K562 (cell line): ENCODE measurements around the gene BRD3OS. TPM values are rescaled to one million over a fixed set of nuclear protein-coding genes. Genes with fewer than 3 reads are reported as not detected.

Source experiments
- ATAC-seq: fragments of 200-7000 bp; cut with Tn5 transposase; 3 replicates; pipeline ENCODE4 v1.9.1; 2020; ENCODE audit warnings: moderate library complexity
- BruUV-seq: library from RNA; stranded (reverse); fragments of 400-500 nt; replicated peaks from 2 replicates; lab custom pipeline; 2021; lab: Mats Ljungman, UMichigan
- CTCF ChIA-PET: fragments of 300-600 bp; formaldehyde crosslinking; extraction: SDS; loops from one replicate; lab custom pipeline; 2021; ENCODE audit warnings: low intra/inter-chr PET ratio; lab: Yijun Ruan, JAX
- POLR2A ChIA-PET: fragments of 300-600, 350-650 bp; sonication (Branson Sonifier 250); formaldehyde crosslinking; extraction: SDS; loops from one replicate; lab custom pipeline; 2021; ENCODE audit warnings: antibody characterized with exemption, inconsistent platforms; lab: Yijun Ruan, JAX
- DNase-seq, 4 experiments: peaks; one replicate each; pipeline versions ENCODE4 v3.0.0 to v3.0.0-alpha.2; 2011 to 2018; ENCODE audit warnings: low spot score in 3 of 4, mixed read lengths in 3 of 4; ENCODE audit errors: extremely low read depth in 1 of 4
- FAIRE-seq: peaks from 2 replicates; lab custom pipeline; 2011; peaks lifted over from hg19 to GRCh38; lab: Jason Lieb, UNC
- H2AFZ ChIP-seq: 2 replicates; pipeline ENCODE4 v1.6.0; 2011; ENCODE audit warnings: low read depth, low read length, control low read depth, inconsistent platforms
- H3K27ac ChIP-seq: fragments of 200-600 bp; 3 replicates; pipeline ENCODE4 v1.8.0; 2011; ENCODE audit warnings: low read depth, mild to moderate bottlenecking, control low read depth, inconsistent platforms, low read length, moderate library complexity, mixed read lengths; ENCODE audit errors: extremely low read depth
- H3K27me3 ChIP-seq, 2 experiments: fragments of 300-600 bp in 1 of 2; 2 replicates in 1 of 2; 3 replicates in 1 of 2; pipeline versions ENCODE4 v1.6.0 to v1.8.0; 2011; ENCODE audit warnings: inconsistent platforms in 2 of 2, low read length in 2 of 2, mild to moderate bottlenecking in 1 of 2, mixed read lengths in 1 of 2, moderate library complexity in 1 of 2; ENCODE audit not compliant: control insufficient read depth in 2 of 2, insufficient read depth in 2 of 2
- H3K36me3 ChIP-seq: fragments of 300-600 bp; 3 replicates; pipeline ENCODE4 v1.8.0; 2011; ENCODE audit warnings: mild to moderate bottlenecking, low read length, inconsistent platforms; ENCODE audit not compliant: control insufficient read depth, insufficient read depth
- H3K4me1 ChIP-seq, 2 experiments: fragments of 200-600 bp in 1 of 2; replicated peaks in 1 of 2; 2 replicates in 1 of 2; 3 replicates in 1 of 2; pipeline versions ENCODE4 v1.5.1 to v1.8.0; 2011; ENCODE audit warnings: inconsistent platforms in 2 of 2, low read length in 2 of 2, mild to moderate bottlenecking in 1 of 2, mixed read lengths in 1 of 2, moderate library complexity in 1 of 2; ENCODE audit not compliant: control insufficient read depth in 2 of 2, insufficient read depth in 2 of 2
- H3K4me2 ChIP-seq: 2 replicates; pipeline ENCODE4 v1.6.1; 2011; ENCODE audit warnings: low read length, control low read depth, inconsistent platforms, mixed read lengths; ENCODE audit not compliant: insufficient read depth
- H3K4me3 ChIP-seq: fragments of 200-600 bp; sonication (generic), shearing (Covaris generic); 2 replicates; pipeline ENCODE4 v1.5.1; 2016; ENCODE audit warnings: control low read depth, inconsistent platforms
- H3K79me2 ChIP-seq: fragments of 200-600 bp; 3 replicates; pipeline ENCODE4 v1.8.0; 2011; ENCODE audit warnings: low read length, inconsistent platforms; ENCODE audit not compliant: control insufficient read depth, insufficient read depth
- H3K9ac ChIP-seq, 2 experiments: 2 replicates each; pipeline versions ENCODE4 v1.6.0 to v1.6.1; 2011; ENCODE audit warnings: low read depth in 2 of 2, low read length in 2 of 2, control low read depth in 1 of 2, inconsistent platforms in 1 of 2, mild to moderate bottlenecking in 1 of 2, mixed read lengths in 1 of 2; ENCODE audit not compliant: insufficient read depth in 1 of 2
- H3K9me1 ChIP-seq: one replicate; pipeline ENCODE4 v1.6.0; 2011; ENCODE audit warnings: inconsistent platforms, mild to moderate bottlenecking, low read length, moderate library complexity; ENCODE audit not compliant: control insufficient read depth, insufficient read depth
- H3K9me3 ChIP-seq: replicated peaks from 2 replicates; pipeline ENCODE4 v1.5.1; 2011; ENCODE audit warnings: low read depth, low read length, inconsistent platforms; ENCODE audit not compliant: control insufficient read depth, insufficient read depth
- H4K20me1 ChIP-seq: replicated peaks from 2 replicates; pipeline ENCODE4 v1.6.1; 2011; ENCODE audit warnings: low read length, inconsistent platforms, mixed read lengths; ENCODE audit not compliant: control insufficient read depth, insufficient read depth
- ARID1B ChIP-seq: fragments of 450-650 bp; IDR thresholded peaks from 2 replicates; pipeline ENCODE4 v1.6.1; 2016; ENCODE audit warnings: antibody characterized with exemption, mild to moderate bottlenecking, inconsistent platforms
- CBFB ChIP-seq: sonication (generic); formaldehyde crosslinking; IDR thresholded peaks from 2 replicates; pipeline ENCODE4 v1.4.0; 2020; ENCODE audit warnings: mild to moderate bottlenecking, missing genetic modification reagents
- MED1 ChIP-seq: sonication (generic); formaldehyde crosslinking; IDR thresholded peaks from 2 replicates; pipeline ENCODE4 v1.8.1; 2023; ENCODE audit warnings: missing genetic modification reagents, borderline replicate concordance
- MYC ChIP-seq, 2 experiments: fragments of 250-450 bp in 1 of 2; sonication (Bioruptor Pico) in 1 of 2; IDR thresholded peaks; 2 replicates each; pipeline versions ENCODE4 v1.5.1 to v1.6.1; 2012 to 2021; ENCODE audit warnings: low read depth in 2 of 2, borderline replicate concordance in 1 of 2, improper control_type of control experiment in 1 of 2, low read length in 1 of 2, mild to moderate bottlenecking in 1 of 2, moderate library complexity in 1 of 2
- TEAD1 ChIP-seq, 2 experiments: fragments of 450-650 bp in 1 of 2; sonication (generic) in 1 of 2; formaldehyde crosslinking; IDR thresholded peaks; 2 replicates each; pipeline versions ENCODE4 v1.4.0 to v1.8.0; 2020 to 2022; ENCODE audit warnings: mild to moderate bottlenecking in 2 of 2, missing genetic modification reagents in 1 of 2
- ZBTB1 ChIP-seq: sonication (generic); formaldehyde crosslinking; IDR thresholded peaks from 2 replicates; pipeline ENCODE4 v1.8.1; 2023; ENCODE audit warnings: missing genetic modification reagents, low read depth, mild to moderate bottlenecking, borderline replicate concordance
- ZNF354B ChIP-seq: fragments of 250-450 bp; sonication (Bioruptor Pico); IDR thresholded peaks from 2 replicates; pipeline ENCODE4 v1.4.0; 2020
- WGBS: fragments of 100-300 bp; shearing (Covaris generic); methylation state at CpG from one replicate; pipeline ENCODE4 v1.1.6; 2016; ENCODE audit warnings: low coverage, mixed read lengths; ENCODE audit not compliant: insufficient coverage; ENCODE audit errors: missing lambda C conversion rate; 5-methylcytosine and 5-hydroxymethylcytosine counted together
- in situ Hi-C: fragments of 300-500 bp; cut with MboI; formaldehyde crosslinking; loops from 4 replicates; pipeline ENCODE4 v1.15.0; 2018; ENCODE audit warnings: inconsistent platforms, mixed read lengths
- intact Hi-C: fragments of 100-400 bp; cut with micrococcal nuclease; formaldehyde crosslinking; loops from 2 replicates; pipeline ENCODE4 v1.14.2; 2022
- polyA plus RNA-seq, 8 experiments: library from polyadenylated mRNA; depleted of rRNA in 4 of 8; stranded (reverse) in 5 of 8; unstranded in 3 of 8; fragments of >200 nt; fragmentation: Nextera tagmentation in 2 of 8; fragmentation: Illumina TruSeq in 1 of 8; extraction: Ambion mirVana in 2 of 8; extraction: Trizol in 1 of 8; gene quantifications; 2 replicates each; pipeline versions ENCODE4 v1.2.1 to v1.2.3, GENCODE V29; 2011 to 2014; ENCODE audit warnings: inconsistent platforms in 1 of 8, missing spikeins in 1 of 8
- total RNA-seq, 7 experiments: library from RNA; depleted of rRNA in 6 of 7; stranded (reverse); fragments of >200 nt in 6 of 7; fragmentation: Illumina TruSeq in 2 of 7; extraction: Trizol in 2 of 7; gene quantifications; 2 replicates each; pipeline versions ENCODE4 v1.2.1 to v1.2.3, GENCODE V29; 2011 to 2021; ENCODE audit warnings: low replicate concordance in 1 of 7

The BRD3OS gene
- total and polyA plus RNA-seq, 9 of the 15 experiments (the other 6 are each of a cell fraction or from before 2014, with no cell fraction given): 1.1 to 8.7 (median 5.9) TPM

DNA sequence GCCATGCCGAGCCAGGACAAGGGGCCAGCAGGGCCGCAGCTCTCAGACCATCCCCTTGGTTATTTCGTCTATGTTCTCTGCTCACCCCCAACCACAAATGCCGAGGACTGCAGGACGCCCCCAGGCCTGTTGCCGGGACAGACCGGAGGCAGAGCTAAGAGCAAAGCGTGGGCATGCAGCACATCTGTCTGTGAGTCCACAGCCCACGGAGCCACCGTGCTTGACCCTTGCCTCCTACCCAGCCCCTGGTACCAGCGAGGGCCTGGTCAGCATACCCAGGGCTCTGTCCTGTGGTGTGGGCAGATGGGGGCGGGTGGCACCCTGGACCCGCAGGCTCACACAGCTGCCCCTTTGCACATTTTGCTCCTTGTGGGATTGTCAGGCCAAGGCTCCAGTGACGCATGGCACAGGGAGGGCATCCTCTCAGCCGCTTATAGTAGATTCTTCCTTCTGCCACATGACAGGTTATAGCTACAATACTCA lies 37.8 kb downstream of the BRD3OS start:
- peaks cover 57% of the 10 kb centered on the region for H3K79me2 ChIP-seq
- H4K20me1 ChIP-seq: peaks cover 34% of the 10 kb centered on the region
- WGBS: 94% methylated on average over 11 of the region's 15 CpGs
- in situ Hi-C loops: no loop called here
- no peak for ATAC-seq
- no peak overlapping the region for H3K27ac ChIP-seq
- H3K9me3 ChIP-seq: no peaks in the 10 kb centered on the region
- ChIA-PET CTCF (no interaction called here), POLR2A (interaction anchor here (0.5 kb wide), 1 partner anchor 122 kb away, joined by 3 read pairs; no protein-coding TSS in a partner anchor)
- DNase-seq: no peak
- H3K9ac ChIP-seq: peak overlapping the region in 1 of 2 experiments; percentile 31; a peak in 2 of 4 replicates
- no peak overlapping the region for H3K4me3 ChIP-seq
- H2AFZ ChIP-seq: no peak overlapping the region
- no peak overlapping the region for H3K4me2 ChIP-seq
- BruUV-seq: no TSS peak
- peaks cover 6% of the 10 kb centered on the region for H3K9me1 ChIP-seq
- intact Hi-C loops: no loop called here
- H3K36me3 ChIP-seq: no peaks in the 10 kb centered on the region
- peaks cover 7 to 47% of the 10 kb centered on the region in 2 experiments; a peak in 3 of 5 replicates for H3K4me1 ChIP-seq
- no peak for TF ChIP-seq TEAD1 (CRISPR knock-in tag; IDR thresholded peaks at IDR 0.05)
- TF ChIP-seq MED1 (CRISPR knock-in tag): no peak
- no peak for TF ChIP-seq ZNF354B (CRISPR knock-in tag)
- TF ChIP-seq MYC (IDR thresholded peaks at IDR 0.05; ENCODE audit: low read depth, low read length): no peak
- TF ChIP-seq MYC (CRISPR knock-in tag; IDR thresholded peaks at IDR 0.05; ENCODE audit: borderline replicate concordance, low read depth): no peak
- no peak for TF ChIP-seq ZBTB1 (CRISPR knock-in tag)
- TF ChIP-seq ARID1B: no peak
- TF ChIP-seq CBFB (CRISPR knock-in tag): no peak
- no peak for FAIRE-seq
- no peaks in the 10 kb centered on the region for H3K27me3 ChIP-seq
